Breast epithelium (tissue), 3 donors: ENCODE data around the gene MTUS2.

Source experiments
- POLR2AphosphoS5 ChIP-seq, 3 donors: sonication (generic); formaldehyde crosslinking; IDR thresholded peaks; one replicate each; pipeline ENCODE4 v1.6.1; 2017; ENCODE audit warnings: antibody characterized with exemption in 3 of 3
- TF ChIP-seq, protein P1 (sequence below), 3 donors: fragments of 450-650 bp; IDR thresholded peaks; one replicate each; pipeline ENCODE4 v1.5.1; 2016 to 2017; ENCODE audit warnings: antibody characterized with exemption in 3 of 3, mild to moderate bottlenecking in 3 of 3, moderate library complexity in 3 of 3

DNA sequence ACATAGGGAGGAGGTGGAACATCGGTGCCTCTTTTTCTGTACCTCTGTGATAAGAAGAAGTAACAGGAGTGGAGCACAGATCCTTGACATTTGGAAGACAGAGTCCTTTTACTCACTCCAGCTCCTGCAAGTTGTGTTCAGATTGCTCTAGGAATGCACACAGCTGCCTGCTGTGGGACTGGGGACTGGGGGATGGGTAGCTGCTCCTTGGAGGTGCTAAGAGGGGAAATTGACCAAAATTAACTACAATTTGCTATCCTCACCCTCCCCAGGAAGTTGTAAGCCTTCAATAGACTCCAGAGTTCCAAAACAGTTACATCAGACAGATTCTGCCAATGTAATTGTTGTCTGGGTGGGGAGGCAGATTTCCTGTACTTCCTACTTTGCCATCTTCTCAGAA, 317.9 kb downstream of the MTUS2 start:
- TF ChIP-seq, protein P1, sequence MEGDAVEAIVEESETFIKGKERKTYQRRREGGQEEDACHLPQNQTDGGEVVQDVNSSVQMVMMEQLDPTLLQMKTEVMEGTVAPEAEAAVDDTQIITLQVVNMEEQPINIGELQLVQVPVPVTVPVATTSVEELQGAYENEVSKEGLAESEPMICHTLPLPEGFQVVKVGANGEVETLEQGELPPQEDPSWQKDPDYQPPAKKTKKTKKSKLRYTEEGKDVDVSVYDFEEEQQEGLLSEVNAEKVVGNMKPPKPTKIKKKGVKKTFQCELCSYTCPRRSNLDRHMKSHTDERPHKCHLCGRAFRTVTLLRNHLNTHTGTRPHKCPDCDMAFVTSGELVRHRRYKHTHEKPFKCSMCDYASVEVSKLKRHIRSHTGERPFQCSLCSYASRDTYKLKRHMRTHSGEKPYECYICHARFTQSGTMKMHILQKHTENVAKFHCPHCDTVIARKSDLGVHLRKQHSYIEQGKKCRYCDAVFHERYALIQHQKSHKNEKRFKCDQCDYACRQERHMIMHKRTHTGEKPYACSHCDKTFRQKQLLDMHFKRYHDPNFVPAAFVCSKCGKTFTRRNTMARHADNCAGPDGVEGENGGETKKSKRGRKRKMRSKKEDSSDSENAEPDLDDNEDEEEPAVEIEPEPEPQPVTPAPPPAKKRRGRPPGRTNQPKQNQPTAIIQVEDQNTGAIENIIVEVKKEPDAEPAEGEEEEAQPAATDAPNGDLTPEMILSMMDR (IDR thresholded peaks at IDR 0.05) = no peak
- TF ChIP-seq POLR2AphosphoS5 (IDR thresholded peaks at IDR 0.05) = no peak
